ENCODE results near the gene FXYD5. TPM values are rescaled to one million over a fixed set of nuclear protein-coding genes. Genes with fewer than 3 reads are reported as not detected.

The FXYD5 gene
- total and polyA plus RNA-seq, 9 of the 15 experiments (the other 6 are each of a cell fraction or from before 2014, with no cell fraction given), result 104 to 537 (median 174) TPM

- Histone ChIP-seq H3K9me1 (ENCODE audit: control insufficient read depth, insufficient read depth, low read length) (no peaks in the 10 kb centered on the region), H3K27ac (ENCODE audit: extremely low read depth, low read depth, low read length) (no peak overlapping the region), H3K36me3 (ENCODE audit: control insufficient read depth, insufficient read depth, low read length) (peaks cover 8% of the 10 kb centered on the region; the same call in 2 of the 3 replicates), H3K9me3 (replicated peaks; ENCODE audit: control insufficient read depth, insufficient read depth, low read depth, low read length) (no peaks in the 10 kb centered on the region), H3K4me2 (ENCODE audit: insufficient read depth, low read length) (no peak overlapping the region), H3K9ac (ENCODE audit: insufficient read depth in 1 of 2, low read depth in 2 of 2, low read length in 2 of 2) (no peak overlapping the region), H3K4me1 (replicated peaks in 1 of 2; ENCODE audit: control insufficient read depth in 2 of 2, insufficient read depth in 2 of 2, low read length in 2 of 2) (peaks cover 13 to 52% of the 10 kb centered on the region in 2 experiments), H3K79me2 (ENCODE audit: control insufficient read depth, insufficient read depth, low read length) (no peaks in the 10 kb centered on the region), H3K4me3 (no peak overlapping the region), H4K20me1 (replicated peaks; ENCODE audit: control insufficient read depth, insufficient read depth, low read length) (peaks cover 12% of the 10 kb centered on the region), H2AFZ (ENCODE audit: low read depth, low read length) (no peak overlapping the region), H3K27me3 (ENCODE audit: control insufficient read depth in 2 of 2, insufficient read depth in 2 of 2, low read length in 2 of 2) (no peaks in the 10 kb centered on the region; a peak in 1 of 5 replicates)
- ChIA-PET POLR2A (interaction anchor here (0.6 to 1.0 kb wide), 4 partner anchors 118 to 749 kb away, joined by 3 read pairs; no protein-coding TSS in a partner anchor), CTCF (ENCODE audit: low intra/inter-chr PET ratio) (no interaction called here)
- intact Hi-C loops (cut with micrococcal nuclease), result loop anchor here (5.0 kb wide), 1 partner anchor 123 kb away; the partner anchor contains the start of gene USF2
- BruUV-seq (replicated peaks), result no TSS peak
- ATAC-seq, result no peak
- FAIRE-seq, result no peak
- DNase-seq (ENCODE audit: extremely low read depth in 1 of 4, low spot score in 3 of 4), result no peak
- in situ Hi-C loops (cut with MboI), result no loop called here
- TF ChIP-seq GATA2 (CRISPR knock-in tag; IDR thresholded peaks at IDR 0.05) (no peak), SREBF1 (IDR thresholded peaks at IDR 0.05; ENCODE audit: borderline replicate concordance, low read depth, low read length) (no peak), ARHGAP35 (IDR thresholded peaks at IDR 0.05; ENCODE audit: partially characterized antibody) (no peak), BRCA1 (IDR thresholded peaks at IDR 0.05) (no peak), BRCA1 (CRISPR knock-in tag; IDR thresholded peaks at IDR 0.05) (no peak), MGA (IDR thresholded peaks at IDR 0.05) (no peak), BCL6 (CRISPR knock-in tag; IDR thresholded peaks at IDR 0.05) (no peak)
- no CpG with 5 or more reads among the region's 3 CpGs for WGBS (ENCODE audit: insufficient coverage, low coverage, missing lambda C conversion rate)
Measured at GRCh38 chr19:35143818-35144217, 10.7 kb upstream of the FXYD5 start.
